ENCODE measurements around the gene GALNT1.

Gene GALNT1

GRCh38 chr18:35717182-35717581, 135.6 kb downstream of the GALNT1 start:
- DNase-seq (ENCODE audit: low spot score): peak; percentile 4

DNA sequence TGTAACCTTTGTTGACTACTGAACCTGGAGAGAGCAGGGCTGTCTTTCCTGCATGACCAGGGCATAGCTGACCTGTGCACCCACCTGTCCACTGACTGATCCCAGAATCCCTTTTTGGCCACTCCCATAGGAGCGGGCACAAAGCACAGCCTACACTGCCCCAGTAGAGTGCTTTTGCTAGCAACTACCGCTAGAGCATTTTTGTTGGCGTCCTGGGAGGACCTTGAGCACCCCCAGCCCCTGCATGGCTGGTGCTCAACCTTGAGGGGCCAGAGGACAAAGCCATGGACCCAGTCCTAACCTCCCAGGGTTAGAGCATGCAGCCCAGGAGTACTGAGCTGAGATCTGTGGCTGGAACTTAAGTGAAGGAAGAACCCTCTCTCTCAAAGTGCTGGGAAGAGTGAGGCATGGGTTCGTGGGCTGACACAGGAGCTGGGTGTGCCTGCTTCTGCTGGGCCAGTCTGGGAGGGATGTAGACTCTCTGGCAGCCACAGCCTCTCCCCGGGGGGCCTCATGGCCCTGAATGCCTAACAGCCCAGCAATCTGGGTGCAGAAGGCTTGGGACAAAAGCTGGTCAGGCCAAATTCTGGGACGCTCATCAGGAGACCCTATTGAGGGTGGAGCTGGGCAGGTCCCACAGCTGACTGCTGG, 140.0 kb downstream of the GALNT1 start:
- DNase-seq (ENCODE audit: low spot score): no peak

GRCh38 chr18:35728676-35729075, 147.1 kb downstream of the GALNT1 start:
- DNase-seq (ENCODE audit: low spot score): no peak

DNA sequence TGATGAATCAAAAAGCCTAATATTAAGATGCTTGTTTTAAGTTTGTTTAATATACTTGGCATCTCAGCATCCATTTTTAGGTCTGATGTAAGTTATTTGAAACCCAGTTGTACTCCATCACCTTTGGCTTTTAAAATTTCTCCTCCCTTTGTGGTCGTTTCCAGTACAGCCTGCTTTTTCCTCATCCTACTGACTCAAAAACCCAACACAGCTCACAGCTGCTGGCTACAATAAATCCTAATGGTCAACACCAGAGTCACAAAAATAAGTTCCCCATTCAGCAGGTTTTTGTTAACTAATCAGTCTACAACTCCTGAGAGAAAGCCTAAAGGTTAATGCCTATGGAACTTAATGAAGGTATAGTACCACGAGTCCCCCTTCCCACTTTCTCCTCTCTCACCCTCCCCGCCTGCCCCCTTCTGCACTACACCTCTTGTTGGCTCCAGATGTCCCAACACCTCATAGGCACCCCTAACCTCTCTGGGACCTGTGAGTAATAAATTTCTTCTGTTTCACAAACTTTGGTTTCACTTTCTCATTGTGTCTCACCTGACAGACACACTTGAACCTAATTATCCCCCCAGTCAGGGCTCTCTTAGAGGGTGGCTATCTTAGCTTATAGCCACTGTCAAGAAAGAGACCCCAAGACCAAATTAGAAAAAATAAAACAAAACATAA, 148.6 kb downstream of the GALNT1 start:
- no peak for DNase-seq (ENCODE audit: low spot score)

- DNase-seq (ENCODE audit: low spot score): no peak
These were observed 149.3 kb downstream of the GALNT1 start for GRCh38 chr18:35730691-35731370.

DNA sequence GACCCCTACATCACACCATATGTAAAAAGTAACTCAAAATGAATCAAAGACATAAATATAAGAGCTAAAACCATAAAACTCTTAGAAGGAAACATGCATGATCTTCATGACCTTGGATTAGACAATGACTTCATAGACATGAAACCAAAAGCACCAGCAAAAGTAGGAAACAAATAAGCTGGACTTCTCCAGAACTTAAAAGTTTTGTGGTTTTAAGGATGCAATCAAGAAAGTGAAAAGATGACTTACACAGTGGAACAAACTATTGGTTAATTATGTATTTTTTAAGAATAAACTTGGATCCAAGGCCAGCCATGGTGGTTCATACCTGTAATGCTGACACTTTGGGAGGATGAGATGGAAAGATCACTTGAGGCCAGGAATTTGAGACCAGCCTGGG, 150.2 kb downstream of the GALNT1 start:
- no peak for DNase-seq (ENCODE audit: low spot score)

DNA sequence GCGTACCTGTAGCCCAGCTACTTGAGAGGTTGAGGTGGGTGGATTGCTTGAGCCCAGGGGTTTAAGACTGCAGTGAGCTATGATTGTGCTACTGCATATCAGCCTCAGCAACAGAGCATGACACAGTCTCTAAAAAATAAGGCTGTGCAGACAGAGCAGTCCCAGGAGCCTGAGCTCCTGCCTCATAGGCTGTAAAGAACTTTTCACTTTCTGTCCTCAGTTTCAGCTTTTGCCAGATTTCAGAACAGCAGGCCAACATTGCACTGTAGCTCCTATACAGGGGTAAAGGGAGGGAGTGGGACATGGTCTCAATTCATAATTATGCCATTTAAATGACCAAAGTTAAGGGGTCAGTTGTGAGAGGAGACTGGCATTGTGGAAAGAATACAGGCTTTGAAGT, 150.6 kb downstream of the GALNT1 start:
- no peak for DNase-seq (ENCODE audit: low spot score)

DNA sequence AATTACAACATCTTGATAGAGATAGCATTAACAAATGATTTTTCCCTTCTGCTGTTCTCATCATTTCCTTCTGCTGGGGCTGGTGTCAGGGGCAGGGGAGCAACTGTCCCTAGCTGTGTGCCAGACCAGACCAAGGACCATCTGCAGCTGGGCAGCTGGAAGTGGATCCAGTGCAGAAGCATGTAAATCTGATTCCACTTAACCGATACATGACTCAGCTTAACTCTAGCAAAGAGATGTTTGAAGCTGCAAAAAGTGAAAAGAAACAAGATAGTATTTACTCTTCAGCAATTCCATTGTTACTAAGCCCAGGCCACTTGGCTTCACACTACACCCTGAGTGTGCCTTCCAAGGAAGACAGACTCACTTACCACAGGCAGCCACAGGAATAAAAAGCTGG, 151.1 kb downstream of the GALNT1 start:
- no peak for DNase-seq (ENCODE audit: low spot score)

- DNase-seq (ENCODE audit: low spot score): no peak
These were observed 151.9 kb downstream of the GALNT1 start for GRCh38 chr18:35733408-35733807.

DNA sequence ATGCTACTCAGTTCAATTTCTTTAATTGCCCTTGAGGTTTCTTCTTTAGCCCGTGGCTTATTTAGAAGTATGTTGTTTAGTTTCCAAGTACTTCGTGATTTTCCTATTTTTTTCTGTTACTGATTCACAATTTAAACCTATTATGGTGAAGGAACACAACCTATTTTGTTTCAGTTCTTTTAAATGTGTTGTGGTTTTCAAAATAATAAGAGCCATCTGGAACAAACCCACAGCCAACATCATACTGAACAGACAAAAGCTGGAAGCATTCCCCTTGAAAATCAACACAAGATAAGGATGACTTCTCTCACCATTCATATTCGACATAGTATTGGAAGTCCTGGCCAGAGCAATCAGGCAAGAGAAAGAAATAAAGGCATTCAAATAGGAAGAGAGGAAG, 155.2 kb downstream of the GALNT1 start:
- no peak for DNase-seq (ENCODE audit: low spot score)

DNA sequence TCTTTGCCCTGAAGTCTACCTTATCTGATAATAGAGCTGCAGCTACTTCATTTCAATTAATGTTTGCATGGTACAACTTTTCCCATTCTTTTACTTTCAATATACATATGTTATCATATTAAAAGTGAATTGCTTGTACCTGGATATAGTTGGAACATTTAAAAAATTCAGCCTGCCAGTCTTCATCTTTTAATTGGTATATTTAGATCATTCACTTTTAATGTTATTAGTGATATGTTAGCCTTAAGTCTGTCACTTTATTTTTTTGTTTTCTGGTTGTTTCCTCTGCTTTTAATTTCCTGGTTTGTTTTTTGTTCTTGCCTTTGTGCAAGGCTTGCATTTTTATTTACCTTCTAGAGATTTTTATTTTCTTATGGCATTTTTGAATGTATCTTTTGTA, 158.2 kb downstream of the GALNT1 start:
- no peak for DNase-seq (ENCODE audit: low spot score)

DNA sequence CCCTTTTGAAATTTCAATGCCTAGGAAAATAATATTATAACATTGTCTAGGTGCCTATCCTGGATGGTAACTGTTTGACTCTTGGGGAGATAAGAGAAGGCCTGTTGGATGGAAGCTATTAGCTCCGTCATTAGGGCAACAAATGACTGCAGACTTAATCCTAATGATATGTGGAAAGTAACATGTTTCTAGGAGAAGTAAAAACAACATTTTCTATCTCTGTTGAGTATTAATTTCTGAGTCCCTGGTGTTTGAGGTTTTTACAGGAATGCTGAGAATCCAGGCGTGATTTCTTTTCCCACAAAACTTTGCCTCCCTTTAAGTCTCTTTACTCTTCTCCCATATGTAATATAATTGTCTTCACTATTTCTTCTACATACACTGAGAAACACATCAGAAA, 159.1 kb downstream of the GALNT1 start:
- no peak for DNase-seq (ENCODE audit: low spot score)

GRCh38 chr18:35743916-35744315, 162.4 kb downstream of the GALNT1 start:
- no peak for DNase-seq (ENCODE audit: low spot score)

GRCh38 chr18:35745814-35746213, 164.3 kb downstream of the GALNT1 start:
- no peak for DNase-seq (ENCODE audit: low spot score)

- DNase-seq (ENCODE audit: low spot score): no peak
These were observed 165.3 kb downstream of the GALNT1 start for GRCh38 chr18:35746826-35747339.

GRCh38 chr18:35747894-35748472, 166.4 kb downstream of the GALNT1 start:
- DNase-seq (ENCODE audit: low spot score): peak; percentile 7

- DNase-seq (ENCODE audit: low spot score): no peak
These were observed 168.2 kb downstream of the GALNT1 start for GRCh38 chr18:35749701-35750100.

DNA sequence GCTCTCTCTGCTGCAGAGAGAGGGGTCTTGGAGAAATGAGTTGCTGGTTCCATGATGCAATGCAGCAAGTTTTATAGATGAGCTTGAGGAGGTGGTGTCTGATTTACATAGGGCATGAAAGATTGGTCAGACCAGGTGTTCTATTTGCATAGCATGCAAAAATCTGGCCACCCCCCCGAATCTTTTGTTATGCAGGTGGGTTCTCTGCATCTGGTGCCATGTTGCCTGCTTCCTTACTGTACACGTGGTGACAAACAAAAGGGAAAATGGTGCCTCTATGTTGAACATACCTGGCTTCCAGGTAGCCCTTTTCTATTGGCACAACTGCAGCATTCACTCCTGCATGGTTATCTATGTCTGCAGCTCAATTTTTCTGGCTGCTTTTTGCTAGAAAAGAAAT, 169.4 kb downstream of the GALNT1 start:
- peak; percentile 22 for DNase-seq (ENCODE audit: low spot score)

GRCh38 chr18:35753306-35753910, 171.9 kb downstream of the GALNT1 start:
- no peak for DNase-seq (ENCODE audit: low spot score)

DNA sequence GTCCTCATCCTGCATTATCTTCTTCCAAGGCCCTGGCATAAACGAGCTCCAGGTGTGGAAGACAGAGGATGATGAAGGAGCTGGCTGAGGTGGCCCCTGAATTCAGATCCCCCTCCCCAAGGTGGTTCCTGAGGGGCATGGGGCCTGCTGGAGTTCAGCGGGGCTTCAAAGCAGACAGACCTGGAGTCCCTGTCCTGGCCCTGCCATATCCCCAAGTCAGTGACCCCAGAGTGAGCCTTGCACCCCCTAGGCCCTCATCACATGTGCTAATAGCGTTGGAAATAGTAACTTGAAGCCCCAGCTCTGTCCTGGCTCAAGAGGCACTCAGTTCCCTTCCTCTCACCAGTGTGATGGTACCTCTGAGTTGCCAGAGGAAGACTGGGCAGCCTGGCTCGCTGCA, 172.9 kb downstream of the GALNT1 start:
- DNase-seq (ENCODE audit: low spot score): no peak

GRCh38 chr18:35755369-35755768, 173.8 kb downstream of the GALNT1 start:
- no peak for DNase-seq (ENCODE audit: low spot score)

DNA sequence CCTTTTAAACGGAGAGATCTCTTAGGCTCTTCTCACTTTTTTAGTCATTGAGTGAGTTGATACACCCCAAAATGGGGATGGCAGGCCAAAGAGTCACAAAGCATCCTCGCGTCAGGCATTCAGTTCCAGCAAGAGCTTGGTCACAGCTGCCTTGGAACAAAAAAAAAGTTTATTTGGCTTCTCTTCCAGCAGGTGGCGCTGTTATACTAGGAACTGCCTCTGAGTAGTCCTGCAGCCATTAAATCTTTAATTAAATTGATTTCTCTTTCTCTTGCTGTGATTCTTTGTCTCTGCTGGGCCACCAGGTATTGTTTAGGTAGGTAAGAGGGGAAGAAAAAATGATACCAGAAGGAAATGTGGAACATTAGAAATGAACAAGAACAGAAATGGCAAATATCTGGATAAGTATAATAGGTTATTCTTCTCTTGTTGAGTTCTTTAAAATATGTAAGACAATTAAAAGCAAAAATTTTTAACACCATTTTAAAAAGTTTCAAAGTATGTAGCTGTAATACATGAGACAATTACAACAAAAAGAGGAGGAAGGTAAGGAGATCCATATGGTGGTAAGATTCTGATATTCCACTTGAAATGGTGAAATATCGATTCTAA, 175.1 kb downstream of the GALNT1 start:
- DNase-seq (ENCODE audit: low spot score): peak; percentile 78
